Measurements from ENCODE around the gene HOXB5. TPM values are rescaled to one million over a fixed set of nuclear protein-coding genes. Genes with fewer than 3 reads are reported as not detected.

Gene HOXB5
- total and polyA plus RNA-seq, 2 donors (not counting 1 experiment from before 2014, with no cell fraction given), result not detected

DNA sequence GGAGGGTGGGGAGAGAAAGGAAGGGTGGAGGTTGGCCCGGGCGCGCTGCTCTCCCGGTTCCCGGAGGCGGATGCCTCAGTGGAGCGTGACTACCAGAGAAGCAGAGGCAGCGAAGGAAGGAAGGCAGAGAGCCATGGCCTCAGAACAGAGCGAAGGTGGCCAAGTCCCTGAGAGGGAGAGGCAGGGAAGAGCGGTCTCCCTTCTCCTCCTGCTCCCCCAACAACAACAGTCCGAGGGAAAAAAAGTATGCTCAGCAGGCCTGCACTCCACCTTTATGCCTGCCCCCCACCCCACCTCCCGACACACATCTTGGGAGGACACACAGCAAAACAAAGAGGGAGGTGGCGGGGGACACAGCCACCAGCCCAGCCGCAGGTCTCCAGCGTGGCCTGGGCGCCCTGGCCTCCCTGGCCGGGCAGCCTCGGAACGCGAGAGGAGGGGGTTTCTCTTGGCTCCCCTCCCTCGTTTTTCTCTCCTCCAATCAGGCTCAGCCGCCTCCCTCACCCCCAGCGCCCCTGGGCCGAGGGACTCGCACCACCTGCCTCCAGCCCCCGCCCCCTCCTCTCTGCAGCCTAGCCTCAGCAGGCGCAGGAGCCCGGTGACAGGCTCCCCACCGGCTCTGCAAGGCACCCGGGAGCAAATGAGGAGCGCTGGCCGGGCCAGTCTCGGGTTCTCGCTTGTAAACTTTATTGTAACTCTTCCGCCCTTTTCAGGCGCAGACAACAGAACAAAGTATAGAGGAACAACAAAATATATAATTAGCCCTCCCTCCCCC lies 18.3 kb upstream of the HOXB5 start:
- Histone ChIP-seq H3K4me3 (ENCODE audit: control extremely low read depth in 1 of 5, extremely low read depth in 1 of 5, insufficient read depth in 1 of 5, low read depth in 2 of 5, low read length in 4 of 5) (peak overlapping the region in 4 of 5 experiments; percentile 56 to 96 (median 87)), H3K79me2 (ENCODE audit: control insufficient read depth, insufficient read depth, low read length) (no peaks in the 10 kb centered on the region), H3K4me1 (ENCODE audit: control insufficient read depth in 2 of 2, insufficient read depth in 2 of 2, low read length in 2 of 2) (peaks cover 52 to 71% of the 10 kb centered on the region in 2 donors), H3K27me3 (replicated peaks in 1 of 4; ENCODE audit: control extremely low read depth in 1 of 4, control insufficient read depth in 3 of 4, insufficient read depth in 4 of 4, low read length in 3 of 4) (peaks cover under 1 to 86% (median 63%) of the 10 kb centered on the region in 4 experiments), H3K9ac (ENCODE audit: low read length) (peak overlapping the region; percentile 88), H3K27ac (ENCODE audit: low read length in 2 of 2) (no peak overlapping the region), H3K9me3 (ENCODE audit: control extremely low read depth in 1 of 3, control insufficient read depth in 2 of 3, insufficient read depth in 1 of 3, low read length in 2 of 3) (peaks cover 0 to 34% (median 0%) of the 10 kb centered on the region in 3 donors), H2AFZ (ENCODE audit: insufficient read depth, low read depth, low read length, poor library complexity, severe bottlenecking) (peak overlapping the region; percentile 69), H3K36me3 (replicated peaks in 1 of 2; ENCODE audit: control extremely low read depth in 1 of 2, control insufficient read depth in 1 of 2, extremely low read depth in 1 of 2, insufficient read depth in 2 of 2, low read length in 1 of 2) (no peaks in the 10 kb centered on the region), H4K20me1 (ENCODE audit: control insufficient read depth, insufficient read depth, low read length, poor library complexity, severe bottlenecking) (no peaks in the 10 kb centered on the region), H3K4me2 (replicated peaks; ENCODE audit: low read depth, low read length, poor library complexity, severe bottlenecking) (peak overlapping the region; percentile 100)
- intact Hi-C loops (cut with micrococcal nuclease), result loop anchor here (2.0 to 5.0 kb wide), 2 partner anchors 15 to 35 kb away; partner anchors contain the start of gene HOXB4
- ChIA-PET POLR2A (interaction anchor here (0.7 kb wide), 1 partner anchor 11 kb away, joined by 10 read pairs; no protein-coding TSS in a partner anchor), CTCF (interaction anchor here (0.9 kb wide), 1 partner anchor 29 kb away, joined by 3 read pairs; no protein-coding TSS in a partner anchor)
- TF ChIP-seq, protein P1, sequence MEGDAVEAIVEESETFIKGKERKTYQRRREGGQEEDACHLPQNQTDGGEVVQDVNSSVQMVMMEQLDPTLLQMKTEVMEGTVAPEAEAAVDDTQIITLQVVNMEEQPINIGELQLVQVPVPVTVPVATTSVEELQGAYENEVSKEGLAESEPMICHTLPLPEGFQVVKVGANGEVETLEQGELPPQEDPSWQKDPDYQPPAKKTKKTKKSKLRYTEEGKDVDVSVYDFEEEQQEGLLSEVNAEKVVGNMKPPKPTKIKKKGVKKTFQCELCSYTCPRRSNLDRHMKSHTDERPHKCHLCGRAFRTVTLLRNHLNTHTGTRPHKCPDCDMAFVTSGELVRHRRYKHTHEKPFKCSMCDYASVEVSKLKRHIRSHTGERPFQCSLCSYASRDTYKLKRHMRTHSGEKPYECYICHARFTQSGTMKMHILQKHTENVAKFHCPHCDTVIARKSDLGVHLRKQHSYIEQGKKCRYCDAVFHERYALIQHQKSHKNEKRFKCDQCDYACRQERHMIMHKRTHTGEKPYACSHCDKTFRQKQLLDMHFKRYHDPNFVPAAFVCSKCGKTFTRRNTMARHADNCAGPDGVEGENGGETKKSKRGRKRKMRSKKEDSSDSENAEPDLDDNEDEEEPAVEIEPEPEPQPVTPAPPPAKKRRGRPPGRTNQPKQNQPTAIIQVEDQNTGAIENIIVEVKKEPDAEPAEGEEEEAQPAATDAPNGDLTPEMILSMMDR (IDR thresholded peaks at IDR 0.05), result no peak
- TF ChIP-seq EZH2 (IDR thresholded peaks at IDR 0.05; ENCODE audit: borderline replicate concordance, insufficient read depth, low read depth, low read length, poor library complexity, severe bottlenecking), result no peak
- Mint-ChIP-seq H3K4me3 (peak overlapping the region; percentile 92), H3K27ac (peak overlapping the region; percentile 68), H3K27me3 (peaks cover 72% of the 10 kb centered on the region), H3K9me3 (ENCODE audit: insufficient read depth) (no peaks in the 10 kb centered on the region), H3K4me1 (peaks cover 41% of the 10 kb centered on the region)
- ATAC-seq (ENCODE audit: low read depth) (no peak), DNase-seq (peak; percentile 47)
- 4% methylated on average over 34 of the region's 36 CpGs for WGBS (ENCODE audit: insufficient coverage)

DNA sequence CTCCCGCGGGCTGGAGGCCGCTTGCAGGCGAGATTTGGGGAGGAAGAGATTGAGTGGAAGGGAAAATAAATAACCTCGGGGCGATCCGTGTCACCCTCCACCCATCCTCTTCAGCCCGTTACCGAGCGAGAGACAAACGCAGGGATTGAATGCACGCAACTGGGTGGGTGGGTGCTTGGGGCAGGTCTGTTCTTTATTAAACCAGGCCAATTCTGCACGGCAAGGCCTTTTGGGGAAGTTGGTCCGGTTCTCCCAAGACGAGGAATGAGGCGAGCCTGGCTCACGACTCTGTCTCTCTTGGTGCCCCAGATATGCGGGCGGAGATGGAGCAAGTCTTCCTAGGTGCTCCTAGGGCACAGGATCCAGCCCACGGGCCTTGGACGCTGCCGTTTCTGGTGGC lies 17.6 kb upstream of the HOXB5 start:
- peak overlapping the region; percentile 88 for H3K9ac ChIP-seq (ENCODE audit: low read length)
- WGBS (ENCODE audit: insufficient coverage), result under 1% methylated on average over 17 of the region's 22 CpGs

More for the DNA sequence above, 17.6 kb upstream of the HOXB5 start:
- no peaks in the 10 kb centered on the region for H3K79me2 ChIP-seq (ENCODE audit: control insufficient read depth, insufficient read depth, low read length)
- TF ChIP-seq, protein P1 (IDR thresholded peaks at IDR 0.05), result no peak
- no peak for TF ChIP-seq EZH2 (IDR thresholded peaks at IDR 0.05; ENCODE audit: borderline replicate concordance, insufficient read depth, low read depth, low read length, poor library complexity, severe bottlenecking)
- no peaks in the 10 kb centered on the region for H4K20me1 ChIP-seq (ENCODE audit: control insufficient read depth, insufficient read depth, low read length, poor library complexity, severe bottlenecking)
- Mint-ChIP-seq H3K4me3 (peak overlapping the region; percentile 92), H3K9me3 (ENCODE audit: insufficient read depth) (no peaks in the 10 kb centered on the region), H3K4me1 (peaks cover 39% of the 10 kb centered on the region), H3K27ac (peak overlapping the region; percentile 69), H3K27me3 (peaks cover 72% of the 10 kb centered on the region)
- peak overlapping the region; percentile 36 to 96 (median 87) for H3K4me3 ChIP-seq (ENCODE audit: control extremely low read depth in 1 of 5, extremely low read depth in 1 of 5, insufficient read depth in 1 of 5, low read depth in 2 of 5, low read length in 4 of 5)
- POLR2A ChIA-PET, result no interaction called here
- peaks cover 52 to 65% of the 10 kb centered on the region in 2 donors for H3K4me1 ChIP-seq (ENCODE audit: control insufficient read depth in 2 of 2, insufficient read depth in 2 of 2, low read length in 2 of 2)
- H3K36me3 ChIP-seq (replicated peaks in 1 of 2; ENCODE audit: control extremely low read depth in 1 of 2, control insufficient read depth in 1 of 2, extremely low read depth in 1 of 2, insufficient read depth in 2 of 2, low read length in 1 of 2), result no peaks in the 10 kb centered on the region
- DNase-seq (no peak), ATAC-seq (ENCODE audit: low read depth) (peak; percentile 26)
- CTCF ChIA-PET, result no interaction called here
- no peak overlapping the region for H3K27ac ChIP-seq (ENCODE audit: low read length in 2 of 2)
- peaks cover 0 to 31% (median 0%) of the 10 kb centered on the region in 3 donors for H3K9me3 ChIP-seq (ENCODE audit: control extremely low read depth in 1 of 3, control insufficient read depth in 2 of 3, insufficient read depth in 1 of 3, low read length in 2 of 3)
- H2AFZ ChIP-seq (ENCODE audit: insufficient read depth, low read depth, low read length, poor library complexity, severe bottlenecking), result peak overlapping the region; percentile 95
- peaks cover 2 to 85% (median 62%) of the 10 kb centered on the region in 4 experiments for H3K27me3 ChIP-seq (replicated peaks in 1 of 4; ENCODE audit: control extremely low read depth in 1 of 4, control insufficient read depth in 3 of 4, insufficient read depth in 4 of 4, low read length in 3 of 4)
- H3K4me2 ChIP-seq (replicated peaks; ENCODE audit: low read depth, low read length, poor library complexity, severe bottlenecking), result peak overlapping the region; percentile 100
- intact Hi-C loops (cut with micrococcal nuclease), result loop anchor here (2.0 to 5.0 kb wide), 2 partner anchors 14 to 34 kb away; partner anchors contain the start of gene HOXB4
